Fibroblast of mammary gland (primary cell): ENCODE data around the gene ACSL3.

Experiments used
- DNase-seq: peaks from one replicate; pipeline ENCODE4 v3.0.0-alpha.2; 2010; ENCODE audit warnings: low read depth
- H3K4me3 ChIP-seq: 2 replicates; pipeline ENCODE4 v1.5.1; 2011; ENCODE audit warnings: low read depth, mild to moderate bottlenecking, low read length, moderate library complexity; ENCODE audit not compliant: control insufficient read depth
- TF ChIP-seq, protein P1 (sequence below): conservative IDR thresholded peaks from 2 replicates; pipeline ENCODE4 v1.5.1; 2011; ENCODE audit warnings: low read depth, low read length, inconsistent platforms; ENCODE audit not compliant: control insufficient read depth, insufficient read depth

ACSL3 gene

GRCh38 chr2:222827417-222827816, 33.4 kb upstream of the ACSL3 start:
- no peak overlapping the region for H3K4me3 ChIP-seq
- no peak for DNase-seq
- TF ChIP-seq, protein P1, sequence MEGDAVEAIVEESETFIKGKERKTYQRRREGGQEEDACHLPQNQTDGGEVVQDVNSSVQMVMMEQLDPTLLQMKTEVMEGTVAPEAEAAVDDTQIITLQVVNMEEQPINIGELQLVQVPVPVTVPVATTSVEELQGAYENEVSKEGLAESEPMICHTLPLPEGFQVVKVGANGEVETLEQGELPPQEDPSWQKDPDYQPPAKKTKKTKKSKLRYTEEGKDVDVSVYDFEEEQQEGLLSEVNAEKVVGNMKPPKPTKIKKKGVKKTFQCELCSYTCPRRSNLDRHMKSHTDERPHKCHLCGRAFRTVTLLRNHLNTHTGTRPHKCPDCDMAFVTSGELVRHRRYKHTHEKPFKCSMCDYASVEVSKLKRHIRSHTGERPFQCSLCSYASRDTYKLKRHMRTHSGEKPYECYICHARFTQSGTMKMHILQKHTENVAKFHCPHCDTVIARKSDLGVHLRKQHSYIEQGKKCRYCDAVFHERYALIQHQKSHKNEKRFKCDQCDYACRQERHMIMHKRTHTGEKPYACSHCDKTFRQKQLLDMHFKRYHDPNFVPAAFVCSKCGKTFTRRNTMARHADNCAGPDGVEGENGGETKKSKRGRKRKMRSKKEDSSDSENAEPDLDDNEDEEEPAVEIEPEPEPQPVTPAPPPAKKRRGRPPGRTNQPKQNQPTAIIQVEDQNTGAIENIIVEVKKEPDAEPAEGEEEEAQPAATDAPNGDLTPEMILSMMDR, result no peak

DNA sequence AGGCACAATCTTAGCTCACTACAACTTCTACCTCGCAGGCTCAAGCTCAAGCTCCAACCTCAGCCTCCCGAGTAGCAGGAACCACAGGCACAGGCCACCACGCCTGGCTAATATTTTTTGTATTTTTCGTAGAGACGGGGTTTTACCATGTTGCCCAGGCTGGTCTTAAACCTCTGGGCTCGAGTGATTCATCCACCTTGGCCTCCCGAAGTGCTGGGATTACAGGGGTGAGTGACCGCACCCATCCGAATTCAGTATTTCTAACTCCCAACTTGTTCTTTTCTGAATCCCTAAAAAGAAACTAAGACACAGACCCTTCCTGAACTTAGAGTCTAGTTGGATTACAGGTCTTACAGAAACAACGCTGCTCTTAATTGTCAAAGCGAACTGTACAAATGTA, 32.3 kb upstream of the ACSL3 start:
- no peak overlapping the region for H3K4me3 ChIP-seq
- no peak for DNase-seq
- TF ChIP-seq, protein P1, result no peak

DNA sequence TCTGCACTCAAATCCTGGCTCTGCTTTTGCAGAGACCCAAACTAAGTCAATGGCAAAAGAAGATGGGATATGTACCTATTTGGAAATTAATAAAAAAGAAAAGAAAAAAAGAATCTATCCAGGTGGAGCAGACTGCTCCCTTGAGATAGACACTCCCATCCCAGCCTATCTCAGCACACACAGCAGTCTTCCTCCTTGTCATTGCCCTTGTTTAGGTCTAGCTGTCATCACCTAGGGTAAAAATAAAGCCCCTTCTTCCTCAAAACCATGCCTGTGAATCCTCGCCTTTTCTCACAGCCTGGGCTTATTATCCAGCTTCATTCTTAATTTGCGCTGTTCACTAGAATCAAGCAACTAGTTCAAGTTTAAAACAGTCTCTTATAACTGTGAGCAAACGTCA, 30.7 kb upstream of the ACSL3 start:
- no peak for DNase-seq
- TF ChIP-seq, protein P1, result no peak
- H3K4me3 ChIP-seq, result no peak overlapping the region

GRCh38 chr2:222833410-222833809, 27.4 kb upstream of the ACSL3 start:
- TF ChIP-seq, protein P1, result no peak

GRCh38 chr2:222835143-222835822, 25.6 kb upstream of the ACSL3 start:
- H3K4me3 ChIP-seq, result no peak overlapping the region
- TF ChIP-seq, protein P1, result no peak
- DNase-seq, result no peak

More at GRCh38 chr2:222833410-222833809, 27.4 kb upstream of the ACSL3 start:
- DNase-seq, result no peak
- no peak overlapping the region for H3K4me3 ChIP-seq

GRCh38 chr2:222835823-222836151, 25.0 kb upstream of the ACSL3 start:
- H3K4me3 ChIP-seq, result no peak overlapping the region
- TF ChIP-seq, protein P1, result no peak
- DNase-seq, result no peak

- no peak overlapping the region for H3K4me3 ChIP-seq
- DNase-seq, result no peak
- TF ChIP-seq, protein P1, result no peak
Observed at GRCh38 chr2:222837643-222838056, 23.2 kb upstream of the ACSL3 start.
